GM10847 (cell line): ENCODE data around the gene CLTB.

Experiments used
- POLR2A ChIP-seq: IDR thresholded peaks from 2 replicates; pipeline ENCODE4 v1.6.1; 2011; ENCODE audit not compliant: insufficient read length; ENCODE audit errors: extremely low read depth

CLTB gene

DNA sequence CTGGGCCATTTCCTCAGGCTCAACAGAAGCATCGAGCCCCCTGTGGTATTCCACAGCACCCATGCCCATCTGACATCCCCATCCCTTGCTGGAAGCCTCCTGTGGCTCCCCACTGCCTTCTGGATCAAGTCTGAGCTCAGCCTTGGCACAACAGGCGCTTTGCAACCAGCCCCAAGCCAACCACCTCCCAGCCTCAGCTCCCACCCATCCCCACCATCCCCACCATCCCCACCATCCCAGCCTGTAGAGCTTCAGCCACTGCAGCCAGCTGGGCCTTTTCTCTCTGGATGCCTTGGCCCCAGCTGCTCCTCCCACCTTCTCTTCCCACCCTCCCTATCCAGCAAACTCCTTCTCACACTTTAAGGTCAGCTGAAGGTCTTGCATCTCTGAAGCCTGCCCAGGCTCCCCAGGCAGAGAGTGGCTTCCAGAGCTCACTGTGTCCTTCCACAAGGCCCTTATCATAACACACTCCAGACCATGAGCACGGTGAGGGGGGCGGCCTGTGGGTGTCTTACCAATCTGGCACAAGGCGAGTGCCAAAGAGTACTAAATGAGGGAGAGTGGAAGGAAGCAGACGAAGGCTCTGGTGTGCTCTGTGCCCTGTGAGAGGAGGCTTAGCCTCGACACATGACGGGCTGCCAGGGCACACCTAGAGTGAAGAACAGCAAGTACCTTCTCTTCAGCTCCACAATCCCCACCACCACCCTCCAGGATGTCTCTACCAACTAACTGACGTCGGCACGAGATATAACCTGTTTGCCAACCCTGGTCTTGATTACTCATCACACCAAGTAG is 21.3 kb downstream of the CLTB start:
- TF ChIP-seq POLR2A = no peak

DNA sequence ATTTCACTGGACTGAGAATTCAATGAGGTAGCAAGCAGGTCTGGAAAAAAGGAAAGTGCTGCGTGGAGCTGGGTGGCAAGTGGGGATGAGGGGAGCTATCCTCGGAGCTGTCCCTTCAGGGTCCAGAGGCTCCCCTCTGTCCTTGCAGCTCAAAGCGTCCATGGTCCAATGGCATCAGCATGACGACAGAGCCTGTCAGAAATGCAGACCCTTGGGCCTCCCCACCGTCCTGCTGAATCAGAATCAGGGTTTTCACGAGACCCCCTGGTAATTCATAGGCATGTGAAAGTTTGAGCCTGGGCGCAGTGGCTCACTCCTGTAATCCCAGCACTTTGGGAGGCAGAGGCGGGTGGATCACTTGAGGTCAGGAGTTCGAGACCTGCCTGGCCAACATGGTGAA is 22.2 kb downstream of the CLTB start:
- no peak for TF ChIP-seq POLR2A

DNA sequence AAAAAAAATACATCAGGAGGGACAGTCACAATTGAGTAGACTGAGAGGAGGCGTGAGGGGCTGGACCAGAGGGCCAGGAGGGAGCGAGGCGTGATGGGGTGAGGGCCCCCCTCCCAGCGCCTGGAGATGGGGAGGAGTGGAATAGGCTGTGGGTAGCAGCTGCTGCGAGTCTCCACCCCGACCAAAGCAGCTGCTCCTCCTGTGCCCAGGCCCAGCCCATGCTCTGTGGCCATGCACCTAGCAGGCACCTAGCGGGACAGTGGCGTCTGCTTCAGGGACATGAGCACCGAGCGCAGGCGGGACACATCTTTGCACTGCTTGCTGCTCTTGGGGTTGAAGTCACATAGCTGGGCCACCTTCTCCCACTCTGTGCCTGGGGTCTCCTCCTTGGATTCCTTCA is 23.8 kb downstream of the CLTB start:
- no peak for TF ChIP-seq POLR2A

DNA sequence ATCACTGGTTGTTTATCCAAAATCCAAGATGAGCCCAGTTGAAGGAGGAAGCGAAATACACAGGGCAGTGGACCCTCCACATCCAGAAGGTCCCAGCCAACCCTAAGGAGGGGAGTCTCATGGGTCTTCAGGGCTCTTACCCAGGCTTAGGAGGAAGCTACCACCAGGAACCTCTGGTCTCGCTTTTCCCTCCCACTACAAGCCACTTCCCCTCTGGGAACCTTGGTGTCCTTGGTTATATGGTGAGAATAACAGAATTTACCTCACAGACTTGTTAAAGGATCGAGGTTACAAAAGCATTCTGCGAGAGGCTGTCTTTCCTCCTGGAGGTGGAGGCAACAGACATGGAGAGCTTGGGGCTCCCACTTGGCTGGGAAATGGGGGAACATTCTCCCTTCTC is 24.3 kb downstream of the CLTB start:
- TF ChIP-seq POLR2A = no peak

DNA sequence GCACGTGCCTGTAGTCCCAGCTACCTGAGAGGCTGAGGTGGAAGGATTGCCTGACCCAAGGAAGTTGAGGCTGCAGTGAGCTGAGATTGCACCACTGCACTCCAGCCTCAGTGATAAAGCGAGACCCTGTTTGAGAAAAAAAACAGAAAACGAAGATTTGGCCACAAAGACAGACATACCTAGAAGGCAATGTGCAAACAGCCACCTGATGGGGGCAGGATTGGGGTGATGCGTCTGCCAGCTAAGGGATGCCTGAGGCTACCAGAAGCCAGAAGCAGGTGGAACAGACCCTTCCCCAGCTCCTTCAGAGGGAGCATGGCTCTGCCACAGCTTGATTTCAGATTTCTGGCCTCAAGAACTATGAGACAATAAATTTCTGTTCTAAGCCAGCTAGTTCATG is 24.9 kb downstream of the CLTB start:
- TF ChIP-seq POLR2A = no peak

DNA sequence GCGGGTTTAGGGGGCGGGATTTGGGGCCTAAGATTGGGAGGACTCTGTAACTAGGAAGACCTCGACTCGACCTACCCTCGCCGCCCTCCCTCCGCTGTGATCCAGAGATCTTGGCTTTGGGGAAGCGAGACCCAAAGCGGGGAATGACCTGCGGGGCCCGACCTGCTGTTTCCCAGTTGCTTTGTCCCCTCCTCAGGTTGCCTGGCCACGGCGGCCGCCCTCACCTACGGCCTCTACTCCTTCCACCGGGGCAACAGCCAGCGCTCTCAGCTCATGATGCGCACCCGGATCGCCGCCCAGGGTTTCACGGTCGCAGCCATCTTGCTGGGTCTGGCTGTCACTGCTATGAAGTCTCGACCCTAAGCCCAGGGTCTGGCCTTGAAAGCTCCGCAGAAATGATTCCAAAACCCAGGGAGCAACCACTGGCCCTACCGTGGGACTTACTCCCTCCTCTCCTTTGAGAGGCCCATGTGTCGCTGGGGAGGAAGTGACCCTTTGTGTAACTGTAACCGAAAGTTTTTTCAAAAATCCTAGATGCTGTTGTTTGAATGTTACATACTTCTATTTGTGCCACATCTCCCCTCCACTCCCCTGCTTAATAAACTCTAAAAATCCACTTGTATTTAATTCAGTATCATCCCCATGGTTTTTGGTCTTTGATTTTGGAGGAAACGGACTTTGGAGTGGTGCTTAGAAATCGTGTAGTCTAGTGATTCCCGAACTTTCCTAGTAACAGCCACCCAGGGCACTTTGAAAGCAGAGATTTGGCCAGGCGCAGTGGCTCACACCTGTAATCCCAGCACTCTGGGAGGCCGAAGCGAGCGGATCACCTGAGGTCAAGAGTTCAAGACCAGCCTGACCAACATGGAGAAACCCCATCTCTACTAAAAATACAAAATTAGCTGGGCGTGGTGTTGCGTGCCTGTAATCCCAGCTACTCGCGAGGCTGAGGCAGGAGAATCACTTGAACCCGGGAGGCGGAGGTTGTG is 26.9 kb downstream of the CLTB start:
- peak; percentile 69 for TF ChIP-seq POLR2A

DNA sequence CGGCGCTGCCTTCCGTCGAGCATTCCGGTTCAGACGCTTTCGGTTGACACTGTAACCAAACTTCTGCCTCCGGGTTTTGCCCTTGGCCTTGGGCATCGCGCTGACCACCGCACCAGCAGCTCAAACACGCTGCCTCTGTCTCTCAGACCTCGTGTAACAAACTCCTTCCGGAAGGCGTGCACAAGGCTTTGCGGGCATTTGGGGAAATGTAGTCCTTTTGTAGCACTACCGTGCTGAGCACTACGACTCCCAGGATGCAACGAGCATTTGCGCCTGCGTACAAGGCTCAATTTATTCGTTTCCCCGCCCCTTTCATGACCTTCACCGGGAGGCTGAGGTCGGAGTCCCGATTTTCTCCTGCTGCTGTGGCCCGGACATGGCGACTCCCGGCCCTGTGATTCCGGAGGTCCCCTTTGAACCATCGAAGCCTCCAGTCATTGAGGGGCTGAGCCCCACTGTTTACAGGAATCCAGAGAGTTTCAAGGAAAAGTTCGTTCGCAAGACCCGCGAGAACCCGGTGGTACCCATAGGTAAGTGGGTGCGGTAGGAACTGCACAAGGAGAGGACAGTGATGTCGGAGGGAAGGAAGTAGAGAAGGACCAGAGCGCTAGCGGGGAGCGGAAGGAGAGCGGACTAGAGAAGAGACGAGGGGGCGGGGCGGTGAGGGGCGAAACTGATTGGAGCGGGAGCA is 27.8 kb downstream of the CLTB start, which contains the start of the genes HIGD2A and NOP16:
Gene HIGD2A, plus strand, starts transcription at position 308 of the 691 bp plus-strand sequence. Its CDS starts 69 bp downstream, at position 377.
Gene NOP16, minus strand, starts transcription at position 155 of the 691 bp plus-strand sequence. Its CDS starts 59 bp downstream, at position 96.
- peak; percentile 52 for TF ChIP-seq POLR2A

DNA sequence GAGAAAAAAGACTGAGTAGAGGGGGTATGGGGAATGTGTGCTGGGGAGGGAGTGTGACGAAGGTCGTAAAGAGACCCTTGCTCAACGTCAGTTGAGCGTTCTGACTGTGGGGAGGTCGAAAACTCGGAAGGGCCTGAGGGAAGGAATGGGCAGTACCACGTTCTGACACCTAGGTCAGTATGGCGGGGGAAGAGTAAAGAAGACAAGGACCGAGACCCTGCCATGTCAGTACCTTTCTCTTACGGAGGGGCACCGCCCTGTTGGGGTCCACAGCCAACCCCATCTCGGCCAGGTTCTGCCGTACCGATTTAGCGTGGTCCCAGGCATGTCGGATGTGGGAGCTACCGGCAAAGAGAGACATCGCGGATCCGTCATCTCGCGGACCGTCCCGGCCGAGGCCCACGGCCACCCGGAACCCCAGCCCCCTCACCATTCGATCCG is 28.3 kb downstream of the CLTB start:
- no peak for TF ChIP-seq POLR2A

DNA sequence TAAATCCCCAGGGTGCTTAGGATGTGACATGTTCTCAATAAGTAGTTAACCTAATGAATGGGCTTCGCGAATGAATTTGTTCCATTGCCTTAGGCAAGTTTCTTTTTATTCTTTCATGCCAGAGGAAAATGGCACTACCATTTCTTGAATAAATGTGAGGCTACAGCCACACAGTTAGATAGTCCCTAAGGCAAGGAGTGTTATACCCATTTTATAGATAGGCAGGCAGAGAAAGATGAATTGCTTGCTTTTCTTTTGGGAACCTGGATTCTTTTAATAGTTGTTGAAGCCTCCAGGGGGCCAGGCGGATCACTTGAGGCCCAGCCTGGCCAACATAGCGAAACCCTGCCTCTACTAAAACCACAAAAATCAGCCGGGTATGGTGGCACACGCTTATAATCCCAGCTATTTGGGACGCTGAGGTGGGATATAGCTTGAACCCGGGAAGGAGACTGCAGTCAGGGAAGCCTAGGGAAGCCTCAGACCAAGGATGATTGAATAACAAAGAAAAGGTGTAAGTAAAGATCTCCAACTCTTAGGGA is 28.9 kb downstream of the CLTB start:
- no peak for TF ChIP-seq POLR2A

DNA sequence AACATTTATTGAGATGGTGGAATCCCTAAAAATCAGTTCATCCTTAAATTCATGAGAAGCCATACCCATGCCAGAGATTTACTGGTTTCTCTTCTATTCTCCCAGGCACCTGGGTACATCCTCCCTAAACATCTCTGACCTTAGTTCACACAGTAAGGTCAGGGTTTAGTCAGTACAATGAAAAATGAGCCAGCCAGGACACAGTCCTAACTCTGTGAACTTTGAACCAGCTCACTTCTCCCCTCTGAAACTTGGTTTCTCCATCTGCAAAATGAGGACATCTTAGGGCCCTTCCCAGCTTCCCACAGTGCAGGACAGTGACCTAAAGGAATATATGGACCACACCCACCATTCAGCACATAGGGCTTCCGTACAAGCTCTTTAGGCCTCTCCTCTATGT is 29.8 kb downstream of the CLTB start:
- TF ChIP-seq POLR2A = no peak

DNA sequence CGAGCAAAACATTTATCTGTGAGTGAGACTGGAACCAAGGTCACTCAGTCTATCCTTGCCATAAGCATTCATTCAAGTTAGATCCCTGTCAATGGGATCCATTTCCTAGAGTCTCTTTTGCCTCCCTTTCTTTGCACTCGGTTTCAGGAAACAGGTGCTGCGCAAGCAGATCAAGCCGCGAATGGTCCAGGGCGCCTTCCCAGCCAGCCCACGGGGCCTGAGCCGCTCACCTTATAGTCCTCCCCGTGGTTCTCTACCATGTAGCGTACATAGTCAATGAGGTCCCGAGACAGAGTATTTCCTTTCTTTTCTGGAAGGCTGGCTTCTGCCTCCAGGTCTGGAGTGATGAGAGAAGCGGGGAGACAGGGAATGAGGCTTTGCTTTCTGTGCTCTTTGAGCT is 31.3 kb downstream of the CLTB start:
- TF ChIP-seq POLR2A = no peak

DNA sequence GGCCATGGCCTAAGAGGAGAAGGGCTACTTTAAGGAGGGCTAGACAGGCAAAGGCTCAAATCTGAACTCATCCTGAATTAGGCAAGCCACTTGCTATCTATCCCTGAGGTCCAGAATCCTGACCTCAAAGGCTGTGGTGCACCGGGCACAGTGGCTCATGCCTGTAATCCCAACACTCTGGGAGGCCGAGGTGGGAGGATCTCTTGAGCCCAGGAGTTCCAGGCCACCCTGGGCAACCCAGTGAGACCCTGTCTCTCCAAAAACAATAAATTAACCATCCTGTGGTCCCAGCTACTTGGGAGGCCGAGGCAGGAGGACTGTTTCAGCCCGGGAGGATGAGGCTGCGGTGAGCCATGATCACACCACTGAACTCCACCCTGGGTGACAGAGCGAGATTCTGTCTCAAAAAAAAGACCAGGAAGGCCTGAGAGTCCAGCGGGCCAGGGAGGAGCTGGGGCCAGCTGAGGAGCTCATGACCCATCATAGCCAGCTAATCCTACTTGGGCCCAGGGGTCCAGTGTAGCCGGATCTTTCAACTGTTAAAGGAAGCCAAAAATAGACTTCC is 31.9 kb downstream of the CLTB start:
- no peak for TF ChIP-seq POLR2A

DNA sequence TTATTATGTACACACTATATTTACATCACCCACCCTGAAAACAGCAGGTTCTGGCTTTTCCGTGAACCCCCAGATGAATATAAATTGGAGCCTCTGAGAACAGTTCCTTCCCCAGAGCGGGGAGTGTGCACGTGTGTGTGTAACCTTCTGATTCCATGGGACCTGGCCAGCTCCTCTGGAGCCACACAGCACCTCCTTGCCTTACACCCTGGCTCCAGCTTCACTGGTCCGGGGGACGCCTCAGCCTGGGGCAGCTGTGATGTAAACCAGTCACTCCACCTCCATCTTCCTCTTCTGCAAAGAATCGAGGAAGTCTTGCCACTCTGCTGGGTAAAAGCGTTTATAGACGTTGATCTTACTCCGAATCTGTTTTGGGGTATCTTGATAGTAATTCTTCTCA is 32.4 kb downstream of the CLTB start:
- TF ChIP-seq POLR2A = no peak

DNA sequence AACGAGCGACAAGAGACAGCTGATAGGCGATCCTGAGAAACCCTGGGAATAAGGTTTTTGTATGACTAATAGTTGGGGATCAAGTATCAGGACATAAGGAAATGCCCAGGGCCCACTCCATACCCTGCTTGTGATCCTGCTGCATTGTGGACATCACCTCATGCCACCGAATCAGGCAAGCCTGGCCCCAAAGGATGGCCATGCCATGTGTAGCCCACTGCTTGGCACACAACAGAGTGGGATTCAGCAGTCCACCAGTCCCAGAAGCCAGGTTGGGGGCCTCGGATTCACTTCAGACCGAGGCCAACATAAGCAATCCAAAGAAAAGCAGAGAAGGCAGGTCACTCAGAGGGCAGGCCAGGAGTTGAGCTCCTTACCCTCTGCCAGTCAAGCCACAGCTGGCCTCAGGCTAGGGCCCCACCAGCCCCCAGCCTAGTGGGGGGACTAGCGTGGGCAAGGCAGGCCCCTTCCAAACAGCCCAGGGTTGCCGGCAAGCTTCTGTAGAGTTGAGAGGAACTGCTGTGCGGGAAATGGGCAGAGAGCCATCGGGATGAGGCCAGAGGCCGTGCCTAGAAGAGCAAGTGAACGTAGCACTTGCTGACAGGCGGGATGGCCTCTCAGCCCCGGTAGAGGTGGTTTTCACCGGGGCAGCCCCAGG is 33.0 kb downstream of the CLTB start:
- no peak for TF ChIP-seq POLR2A
